Measurements from ENCODE around the gene PIGT. TPM values are rescaled to one million over a fixed set of nuclear protein-coding genes. Genes with fewer than 3 reads are reported as not detected.

PIGT gene
- total RNA-seq, 1 experiment from 2014 or later = 71.4 TPM

GRCh38 chr20:45366192-45366591 is 49.7 kb upstream of the PIGT start (continued):
- TF ChIP-seq CTCF (IDR thresholded peaks at IDR 0.05 in 2 of 3, conservative IDR thresholded peaks at IDR 0.05 in 1 of 3; ENCODE audit: borderline replicate concordance in 1 of 3, insufficient read depth in 1 of 3, low read depth in 2 of 3, low read length in 2 of 3) = no peak
- TF ChIP-seq POLR2AphosphoS5 (IDR thresholded peaks at IDR 0.05; ENCODE audit: low read depth, low read length) = no peak
- no peak for TF ChIP-seq EZH2 (IDR thresholded peaks at IDR 0.05)
- no peak for TF ChIP-seq ELF1 (IDR thresholded peaks at IDR 0.05; ENCODE audit: borderline replicate concordance, low read depth)
- TF ChIP-seq SIN3A (IDR thresholded peaks at IDR 0.05; ENCODE audit: low read depth) = no peak
- no peak for TF ChIP-seq CEBPB (IDR thresholded peaks at IDR 0.05; ENCODE audit: low read depth)
- no peak for TF ChIP-seq ZNF274 (IDR thresholded peaks at IDR 0.05; ENCODE audit: low read depth, low read length)

- no peak overlapping the region for H3K9ac ChIP-seq (ENCODE audit: low read length)
- no peak overlapping the region for H3K4me3 ChIP-seq (replicated peaks in 1 of 2; ENCODE audit: low read depth in 1 of 2, low read length in 2 of 2)
- H2AFZ ChIP-seq (ENCODE audit: low read depth, low read length, poor library complexity, severe bottlenecking) = no peak overlapping the region
- peaks cover 7 to 16% of the 10 kb centered on the region in 2 experiments; a peak in 3 of 4 replicates for H3K4me1 ChIP-seq (ENCODE audit: control insufficient read depth in 1 of 2, insufficient read depth in 2 of 2, low read length in 2 of 2)
- TF ChIP-seq POLR2AphosphoS5 (IDR thresholded peaks at IDR 0.05; ENCODE audit: low read depth, low read length) (no peak), EZH2phosphoT487 (IDR thresholded peaks at IDR 0.05; ENCODE audit: borderline replicate concordance) (no peak), EGR1 (IDR thresholded peaks at IDR 0.05; ENCODE audit: low read depth) (no peak), TCF7L2 (IDR thresholded peaks at IDR 0.05; ENCODE audit: borderline replicate concordance, extremely low read depth, insufficient read depth, insufficient read length) (no peak), CBX3 (IDR thresholded peaks at IDR 0.05; ENCODE audit: low read depth) (no peak), ZBTB33 (IDR thresholded peaks at IDR 0.05; ENCODE audit: extremely low read depth, insufficient replicate concordance, low read length) (no peak)
- peaks cover 25% of the 10 kb centered on the region for H3K79me2 ChIP-seq (ENCODE audit: insufficient read depth, low read length)
- intact Hi-C loops (cut with micrococcal nuclease) = no loop called here
- ChIA-PET CTCF (interaction anchor here (0.8 kb wide), 1 partner anchor 216 kb away, joined by 3 read pairs; no protein-coding TSS in a partner anchor), RAD21 (ENCODE audit: low non-redundant PET in 1 of 2, low total read pairs in 2 of 2, uncharacterized antibody in 2 of 2, unreplicated experiment in 2 of 2) (no interaction called here), POLR2A (no interaction called here)
- no peak for ATAC-seq
- no TSS peak for BruUV-seq (replicated peaks)
- no peak overlapping the region for H3K4me2 ChIP-seq (ENCODE audit: low read length)
- H3K9me2 ChIP-seq (ENCODE audit: insufficient read depth) = no peaks in the 10 kb centered on the region
- no peaks in the 10 kb centered on the region for H4K20me1 ChIP-seq (ENCODE audit: insufficient read depth)
- H3K9me3 ChIP-seq (ENCODE audit: control insufficient read depth in 1 of 2, insufficient read depth in 1 of 2, low read depth in 1 of 2, low read length in 2 of 2) = no peaks in the 10 kb centered on the region
- H3K27me3 ChIP-seq (ENCODE audit: insufficient read depth, low read length) = no peaks in the 10 kb centered on the region
- H3K27ac ChIP-seq (ENCODE audit: low read depth, low read length) = no peak overlapping the region
- DNase-seq (ENCODE audit: low read depth, low spot score) = no peak
- peaks cover 12 to 25% of the 10 kb centered on the region in 2 experiments; a peak in 3 of 4 replicates for H3K36me3 ChIP-seq (ENCODE audit: control insufficient read depth in 1 of 2, insufficient read depth in 2 of 2, low read length in 2 of 2)
These were observed 49.3 kb upstream of the PIGT start for GRCh38 chr20:45366631-45367030.
